ENCODE measurements around the gene WAC.
"Not testable (repeated sequence)": the region's sequence is repeated elsewhere in the genome, so short reads cannot be mapped to it uniquely, and the experiment has no call there.

WAC gene

GRCh38 chr10:28569506-28570159, 36.7 kb downstream of the WAC start:
- DNase-seq = no peak

GRCh38 chr10:28570598-28570997, 37.7 kb downstream of the WAC start:
- DNase-seq = no peak

GRCh38 chr10:28571265-28571664, 38.3 kb downstream of the WAC start:
- no peak for DNase-seq

- not testable (repeated sequence) for DNase-seq
These were observed 41.3 kb downstream of the WAC start for GRCh38 chr10:28574214-28574613.

GRCh38 chr10:28575852-28576251, 42.9 kb downstream of the WAC start:
- no peak for DNase-seq

- DNase-seq = no peak
These were observed 44.6 kb downstream of the WAC start for GRCh38 chr10:28577506-28577905.

GRCh38 chr10:28578454-28578853, 45.5 kb downstream of the WAC start:
- DNase-seq = no peak

GRCh38 chr10:28580825-28581224, 47.9 kb downstream of the WAC start:
- DNase-seq = no peak

- DNase-seq = peak in 1 of 2 donors; percentile 14
These were observed 49.0 kb downstream of the WAC start for GRCh38 chr10:28581916-28582315.

GRCh38 chr10:28585076-28585475, 52.2 kb downstream of the WAC start:
- no peak for DNase-seq

GRCh38 chr10:28586176-28586575, 53.3 kb downstream of the WAC start:
- DNase-seq = no peak

GRCh38 chr10:28587270-28587969, 54.5 kb downstream of the WAC start:
- DNase-seq = no peak

GRCh38 chr10:28587970-28588290, 55.0 kb downstream of the WAC start:
- DNase-seq = no peak

GRCh38 chr10:28592953-28593352, 60.0 kb downstream of the WAC start:
- DNase-seq = no peak

- DNase-seq = no peak
These were observed 60.9 kb downstream of the WAC start for GRCh38 chr10:28593811-28594210.

- DNase-seq = peak in 1 of 2 donors; percentile 56
These were observed 61.5 kb downstream of the WAC start for GRCh38 chr10:28594406-28594805.

GRCh38 chr10:28595613-28596012, 62.7 kb downstream of the WAC start:
- no peak for DNase-seq

- DNase-seq = no peak
These were observed 67.1 kb downstream of the WAC start for GRCh38 chr10:28600056-28600455.

GRCh38 chr10:28601012-28601411, 68.1 kb downstream of the WAC start:
- no peak for DNase-seq

- no peak for DNase-seq
These were observed 71.9 kb downstream of the WAC start for GRCh38 chr10:28604567-28605536.

GRCh38 chr10:28606568-28606967, 73.7 kb downstream of the WAC start:
- no peak for DNase-seq

GRCh38 chr10:28609636-28610035, 76.7 kb downstream of the WAC start:
- not testable (repeated sequence) for DNase-seq

GRCh38 chr10:28612877-28613276, 80.0 kb downstream of the WAC start:
- DNase-seq = no peak

- no peak for DNase-seq
These were observed 83.6 kb downstream of the WAC start for GRCh38 chr10:28616514-28616913.
